Peyer's patch (tissue), 4 donors: Measurements from ENCODE around the gene SLC9A8. TPM values are rescaled to one million over a fixed set of nuclear protein-coding genes. Genes with fewer than 3 reads are reported as not detected.

ENCODE experiments used
- DNase-seq, 3 donors: peaks; one replicate each; pipeline ENCODE4 v3.0.0-alpha.2; 2017 to 2019
- H3K27ac ChIP-seq, 4 donors: fragments of 200-600 bp; sonication (generic); one replicate each; pipeline ENCODE4 v1.5.1; 2016 to 2019
- H3K27me3 ChIP-seq, 2 donors: fragments of 200-600 bp; sonication (generic); one replicate each; pipeline ENCODE4 v1.5.1; 2019
- H3K36me3 ChIP-seq, 3 donors: fragments of 200-600 bp; sonication (generic); one replicate each; pipeline ENCODE4 v1.5.1; 2016 to 2019
- H3K4me1 ChIP-seq, 4 donors: fragments of 200-600 bp; sonication (generic); one replicate each; pipeline ENCODE4 v1.5.1; 2016 to 2019
- H3K4me3 ChIP-seq, 4 donors: fragments of 200-600 bp; sonication (generic); 1 replicate in 3 of 4; 2 replicates in 1 of 4; pipeline ENCODE4 v1.5.1; 2016 to 2019; ENCODE audit warnings: mild to moderate bottlenecking in 1 of 4
- H3K9me3 ChIP-seq, 4 donors: fragments of 200-600 bp; sonication (generic); one replicate each; pipeline ENCODE4 v1.5.1; 2016 to 2019; ENCODE audit warnings: mild to moderate bottlenecking in 1 of 4
- POLR2A ChIP-seq, 2 donors: fragments of 450-650 bp; IDR thresholded peaks; one replicate each; pipeline ENCODE4 v1.5.1; 2017; ENCODE audit warnings: antibody characterized with exemption in 2 of 2, mild to moderate bottlenecking in 2 of 2, moderate library complexity in 2 of 2
- total RNA-seq, 4 donors: library from RNA; depleted of rRNA; stranded (reverse); fragments of >200 nt; gene quantifications; one replicate each; pipeline ENCODE4 v1.1.0, GENCODE V29; 2016
- TF ChIP-seq, protein P1 (sequence below), 6 experiments: fragments of 450-650 bp in 4 of 6; fragments of 200-600 bp in 2 of 6; sonication (generic) in 1 of 6; IDR thresholded peaks; one replicate each; pipeline ENCODE4 v1.5.1; 2017 to 2019; ENCODE audit warnings: antibody characterized with exemption in 6 of 6, mild to moderate bottlenecking in 3 of 6, moderate library complexity in 1 of 6

Gene SLC9A8
- total RNA-seq, 4 donors from 2014 or later = 15.6 to 24.4 (median 19.8) TPM

GRCh38 chr20:49872056-49872455, 59.4 kb downstream of the SLC9A8 start:
- no peak for TF ChIP-seq POLR2A (IDR thresholded peaks at IDR 0.05)
- TF ChIP-seq, protein P1, sequence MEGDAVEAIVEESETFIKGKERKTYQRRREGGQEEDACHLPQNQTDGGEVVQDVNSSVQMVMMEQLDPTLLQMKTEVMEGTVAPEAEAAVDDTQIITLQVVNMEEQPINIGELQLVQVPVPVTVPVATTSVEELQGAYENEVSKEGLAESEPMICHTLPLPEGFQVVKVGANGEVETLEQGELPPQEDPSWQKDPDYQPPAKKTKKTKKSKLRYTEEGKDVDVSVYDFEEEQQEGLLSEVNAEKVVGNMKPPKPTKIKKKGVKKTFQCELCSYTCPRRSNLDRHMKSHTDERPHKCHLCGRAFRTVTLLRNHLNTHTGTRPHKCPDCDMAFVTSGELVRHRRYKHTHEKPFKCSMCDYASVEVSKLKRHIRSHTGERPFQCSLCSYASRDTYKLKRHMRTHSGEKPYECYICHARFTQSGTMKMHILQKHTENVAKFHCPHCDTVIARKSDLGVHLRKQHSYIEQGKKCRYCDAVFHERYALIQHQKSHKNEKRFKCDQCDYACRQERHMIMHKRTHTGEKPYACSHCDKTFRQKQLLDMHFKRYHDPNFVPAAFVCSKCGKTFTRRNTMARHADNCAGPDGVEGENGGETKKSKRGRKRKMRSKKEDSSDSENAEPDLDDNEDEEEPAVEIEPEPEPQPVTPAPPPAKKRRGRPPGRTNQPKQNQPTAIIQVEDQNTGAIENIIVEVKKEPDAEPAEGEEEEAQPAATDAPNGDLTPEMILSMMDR (IDR thresholded peaks at IDR 0.05) = no peak
- Histone ChIP-seq H3K27me3 (no peaks in the 10 kb centered on the region), H3K36me3 (peaks cover 0 to 50% (median 0%) of the 10 kb centered on the region in 3 donors), H3K4me3 (no peak overlapping the region), H3K9me3 (no peaks in the 10 kb centered on the region), H3K4me1 (no peaks in the 10 kb centered on the region), H3K27ac (no peak overlapping the region)
- no peak for DNase-seq

GRCh38 chr20:49874696-49875095, 62.1 kb downstream of the SLC9A8 start:
- Histone ChIP-seq H3K27me3 (no peaks in the 10 kb centered on the region), H3K36me3 (peaks cover 0 to 44% (median 0%) of the 10 kb centered on the region in 3 donors), H3K4me3 (no peak overlapping the region), H3K4me1 (no peaks in the 10 kb centered on the region), H3K27ac (no peak overlapping the region), H3K9me3 (no peaks in the 10 kb centered on the region)
- no peak for DNase-seq
- TF ChIP-seq, protein P1 (IDR thresholded peaks at IDR 0.05) = no peak
- TF ChIP-seq POLR2A (IDR thresholded peaks at IDR 0.05) = no peak

DNA sequence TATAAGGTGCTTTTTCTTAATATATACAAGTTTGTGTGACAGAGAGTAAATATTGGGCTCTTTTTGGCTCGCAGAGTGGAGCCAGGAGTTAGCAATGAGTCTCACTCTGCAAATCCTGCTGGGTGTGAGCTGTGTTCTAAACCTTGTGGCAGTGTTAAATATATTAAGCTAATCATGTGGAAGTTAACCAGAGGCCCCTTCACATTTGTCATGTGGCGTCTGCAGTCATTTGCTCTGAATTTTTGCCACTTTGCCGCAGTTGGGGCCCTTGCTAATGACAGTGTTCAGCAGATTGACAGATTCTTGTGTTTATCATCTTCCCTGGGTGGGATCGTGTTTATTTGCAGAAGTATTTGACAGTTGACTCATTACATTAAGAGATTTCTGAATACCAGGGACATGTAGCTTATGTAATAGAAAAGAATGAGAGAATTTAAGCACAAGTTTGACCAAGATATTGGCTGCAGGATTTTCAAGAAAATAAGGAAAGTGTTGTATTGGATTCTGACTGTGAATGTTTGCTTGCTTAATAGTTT, 64.8 kb downstream of the SLC9A8 start:
- no peaks in the 10 kb centered on the region for H3K4me1 ChIP-seq
- TF ChIP-seq, protein P1 (IDR thresholded peaks at IDR 0.05) = no peak
- TF ChIP-seq POLR2A (IDR thresholded peaks at IDR 0.05) = no peak
- no peak overlapping the region for H3K4me3 ChIP-seq
- DNase-seq = peak in 1 of 3 donors; percentile 10
- no peaks in the 10 kb centered on the region for H3K27me3 ChIP-seq
- H3K36me3 ChIP-seq = peaks cover 0 to 56% (median 0%) of the 10 kb centered on the region in 3 donors
- H3K27ac ChIP-seq = no peak overlapping the region
- no peaks in the 10 kb centered on the region for H3K9me3 ChIP-seq

DNA sequence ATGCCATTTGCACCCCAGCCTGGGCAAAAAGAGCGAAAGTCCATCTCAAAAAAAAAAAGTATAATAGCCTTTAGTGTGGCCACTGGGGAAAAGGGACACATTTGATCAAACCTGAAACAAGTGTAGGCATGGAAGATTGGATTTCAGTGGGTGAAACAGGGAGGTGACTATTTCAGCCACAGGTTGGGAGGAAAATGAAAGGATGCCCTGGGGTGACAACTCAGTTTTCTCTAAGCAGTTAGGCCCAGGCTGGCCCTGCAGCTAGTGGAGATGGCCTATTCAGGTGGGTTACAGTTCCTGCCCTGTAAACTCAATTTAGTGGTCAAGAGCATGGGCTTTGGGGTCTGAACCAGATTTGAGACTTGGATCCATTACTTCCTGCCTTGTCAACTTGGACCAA, 66.3 kb downstream of the SLC9A8 start:
- Histone ChIP-seq H3K27me3 (no peaks in the 10 kb centered on the region), H3K4me3 (no peak overlapping the region), H3K9me3 (no peaks in the 10 kb centered on the region), H3K4me1 (no peaks in the 10 kb centered on the region), H3K27ac (no peak overlapping the region), H3K36me3 (peaks cover 0 to 65% (median 0%) of the 10 kb centered on the region in 3 donors)
- DNase-seq = no peak
- TF ChIP-seq, protein P1 (IDR thresholded peaks at IDR 0.05) = no peak
- no peak for TF ChIP-seq POLR2A (IDR thresholded peaks at IDR 0.05)

GRCh38 chr20:49880177-49880576, 67.5 kb downstream of the SLC9A8 start:
- no peak for DNase-seq
- H3K4me3 ChIP-seq = no peak overlapping the region
- no peaks in the 10 kb centered on the region for H3K4me1 ChIP-seq
- no peaks in the 10 kb centered on the region for H3K27me3 ChIP-seq
- no peak overlapping the region for H3K27ac ChIP-seq
- no peaks in the 10 kb centered on the region for H3K9me3 ChIP-seq
- peaks cover 0 to 73% (median 0%) of the 10 kb centered on the region in 3 donors for H3K36me3 ChIP-seq
- TF ChIP-seq, protein P1 (IDR thresholded peaks at IDR 0.05) = no peak
- no peak for TF ChIP-seq POLR2A (IDR thresholded peaks at IDR 0.05)
